Lung (tissue), 12 donors: ENCODE data around the gene EBLN1. TPM values are rescaled to one million over a fixed set of nuclear protein-coding genes. Genes with fewer than 3 reads are reported as not detected.
"Not testable (repeated sequence)": the region's sequence is repeated elsewhere in the genome, so short reads cannot be mapped to it uniquely, and the experiment has no call there.

Experiments used
- ATAC-seq: fragments of 200-7000 bp; cut with Tn5 transposase; one replicate; pipeline ENCODE4 v1.9.1; 2020; ENCODE audit warnings: moderate number of reproducible peaks; ENCODE audit not compliant: insufficient read depth, low FRiP score
- DNase-seq, 3 donors: peaks; one replicate each; pipeline ENCODE4 v3.0.0-alpha.2; 2013 to 2017
- H3K27ac ChIP-seq, 2 donors: one replicate each; pipeline ENCODE4 v1.5.1; 2013; ENCODE audit warnings: mild to moderate bottlenecking in 2 of 2, moderate library complexity in 2 of 2, control low read depth in 1 of 2, inconsistent platforms in 1 of 2, low read depth in 1 of 2, low read length in 1 of 2
- H3K27me3 ChIP-seq, 3 donors: one replicate each; pipeline ENCODE4 v1.5.1; 2013; ENCODE audit warnings: low read length in 2 of 3; ENCODE audit not compliant: control insufficient read depth in 3 of 3, insufficient read depth in 3 of 3
- H3K36me3 ChIP-seq, 4 donors: one replicate each; pipeline ENCODE4 v1.5.1; 2013; ENCODE audit warnings: low read length in 4 of 4, mild to moderate bottlenecking in 1 of 4, moderate library complexity in 1 of 4; ENCODE audit not compliant: control insufficient read depth in 4 of 4, insufficient read depth in 4 of 4
- H3K4me1 ChIP-seq, 5 donors: one replicate each; pipeline ENCODE4 v1.5.1; 2013; ENCODE audit warnings: low read length in 5 of 5, mild to moderate bottlenecking in 2 of 5, moderate library complexity in 1 of 5; ENCODE audit not compliant: control insufficient read depth in 5 of 5, insufficient read depth in 5 of 5
- H3K4me3 ChIP-seq: one replicate; pipeline ENCODE4 v1.5.1; 2013; ENCODE audit warnings: mild to moderate bottlenecking, control low read depth, moderate library complexity
- H3K9ac ChIP-seq, 2 donors: one replicate each; pipeline ENCODE4 v1.5.1; 2013; ENCODE audit warnings: low read length in 2 of 2, control low read depth in 1 of 2; ENCODE audit not compliant: insufficient read depth in 1 of 2
- H3K9me3 ChIP-seq, 4 donors: one replicate each; pipeline ENCODE4 v1.5.1; 2013; ENCODE audit warnings: low read length in 3 of 4, mild to moderate bottlenecking in 1 of 4, moderate library complexity in 1 of 4; ENCODE audit not compliant: control insufficient read depth in 4 of 4, insufficient read depth in 3 of 4
- WGBS, 2 donors: extraction: QIAGEN DNeasy Blood & Tissue Kit; methylation state at CpG; one replicate each; pipeline ENCODE4 v1.1.7; 2013; 5-methylcytosine and 5-hydroxymethylcytosine counted together
- polyA plus RNA-seq, 2 donors: library from polyadenylated mRNA; stranded (reverse); fragments of 200-250 nt; gene quantifications; one replicate each; pipeline ENCODE4 v1.2.1, GENCODE V29; 2013
- total RNA-seq, 2 donors: library from RNA; depleted of rRNA in 1 of 2; stranded (reverse); fragments of >200 nt in 1 of 2; gene quantifications; one replicate each; pipeline ENCODE4 v1.2.1, GENCODE V29; 2014 to 2021
- TF ChIP-seq, protein P1 (sequence below): IDR thresholded peaks from 2 replicates; pipeline ENCODE4 v1.5.1; 2012; ENCODE audit warnings: mild to moderate bottlenecking; ENCODE audit errors: control extremely low read depth, extremely low read depth
- donor health status: control.
- donor health status: control.
- donor health status: Bipolar disorder and iron deficiency.
- donor health status: healthy.
- donor health status: DM: yes; HTN: yes; CAD: no.

The EBLN1 gene
- total and polyA plus RNA-seq, 4 donors = not detected

DNA sequence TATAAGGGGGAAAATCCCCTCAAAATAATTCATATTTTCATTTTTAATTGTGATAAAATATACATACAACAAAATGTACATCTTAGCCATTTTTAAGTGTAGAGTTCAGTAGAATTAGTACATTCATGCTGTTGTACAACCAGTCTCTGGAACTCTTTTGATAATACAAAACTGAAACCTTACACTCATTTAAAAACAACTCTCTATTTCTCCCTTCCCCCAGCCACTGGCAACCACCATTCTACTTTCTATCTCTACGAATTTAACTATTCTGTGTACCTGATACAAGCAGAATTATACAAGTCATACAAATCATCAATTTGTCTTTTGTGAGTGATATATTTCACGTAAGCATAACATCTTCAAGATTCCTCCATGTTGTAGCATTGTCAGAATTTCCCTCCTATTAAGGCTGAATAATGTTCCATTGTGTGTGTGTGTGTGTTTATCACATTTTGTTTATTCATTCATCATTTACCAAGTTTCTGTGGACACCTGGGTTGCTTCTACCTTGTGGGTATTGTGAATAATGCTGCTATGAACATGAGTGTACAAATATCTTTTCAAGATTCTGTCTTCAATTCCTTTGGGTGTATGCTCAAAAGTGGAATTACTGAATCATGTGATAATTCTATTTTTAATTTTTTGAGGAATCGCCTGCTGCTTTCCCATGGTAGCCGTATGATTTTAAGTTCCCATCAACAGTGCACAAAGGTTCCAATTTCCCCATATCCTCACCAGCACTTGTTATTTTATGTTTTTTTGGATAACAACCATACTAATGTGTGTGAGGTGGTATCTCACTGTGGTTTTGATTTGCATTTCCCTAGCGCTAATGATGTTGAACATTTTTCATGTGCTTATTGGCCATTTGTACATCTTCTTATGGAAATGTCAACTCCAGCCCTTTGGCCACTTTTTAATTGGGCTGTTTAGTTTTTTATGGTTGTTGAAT, 4.7 kb upstream of the EBLN1 start:
- H3K4me1 ChIP-seq = peaks cover 0 to 1% (median 0%) of the 10 kb centered on the region in 5 donors
- no peak overlapping the region for H3K27ac ChIP-seq
- WGBS, 2 donors = 91 to 93% methylated on average over 5 of the region's 5 CpGs
- H3K27me3 ChIP-seq = no peaks in the 10 kb centered on the region
- no peak overlapping the region for H3K9ac ChIP-seq
- no peak overlapping the region for H3K4me3 ChIP-seq
- no peaks in the 10 kb centered on the region for H3K36me3 ChIP-seq
- TF ChIP-seq, protein P1, sequence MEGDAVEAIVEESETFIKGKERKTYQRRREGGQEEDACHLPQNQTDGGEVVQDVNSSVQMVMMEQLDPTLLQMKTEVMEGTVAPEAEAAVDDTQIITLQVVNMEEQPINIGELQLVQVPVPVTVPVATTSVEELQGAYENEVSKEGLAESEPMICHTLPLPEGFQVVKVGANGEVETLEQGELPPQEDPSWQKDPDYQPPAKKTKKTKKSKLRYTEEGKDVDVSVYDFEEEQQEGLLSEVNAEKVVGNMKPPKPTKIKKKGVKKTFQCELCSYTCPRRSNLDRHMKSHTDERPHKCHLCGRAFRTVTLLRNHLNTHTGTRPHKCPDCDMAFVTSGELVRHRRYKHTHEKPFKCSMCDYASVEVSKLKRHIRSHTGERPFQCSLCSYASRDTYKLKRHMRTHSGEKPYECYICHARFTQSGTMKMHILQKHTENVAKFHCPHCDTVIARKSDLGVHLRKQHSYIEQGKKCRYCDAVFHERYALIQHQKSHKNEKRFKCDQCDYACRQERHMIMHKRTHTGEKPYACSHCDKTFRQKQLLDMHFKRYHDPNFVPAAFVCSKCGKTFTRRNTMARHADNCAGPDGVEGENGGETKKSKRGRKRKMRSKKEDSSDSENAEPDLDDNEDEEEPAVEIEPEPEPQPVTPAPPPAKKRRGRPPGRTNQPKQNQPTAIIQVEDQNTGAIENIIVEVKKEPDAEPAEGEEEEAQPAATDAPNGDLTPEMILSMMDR = no peak
- ATAC-seq = no peak
- no peak for DNase-seq
- H3K9me3 ChIP-seq = peaks cover 0 to 5% (median 0%) of the 10 kb centered on the region in 4 donors

DNA sequence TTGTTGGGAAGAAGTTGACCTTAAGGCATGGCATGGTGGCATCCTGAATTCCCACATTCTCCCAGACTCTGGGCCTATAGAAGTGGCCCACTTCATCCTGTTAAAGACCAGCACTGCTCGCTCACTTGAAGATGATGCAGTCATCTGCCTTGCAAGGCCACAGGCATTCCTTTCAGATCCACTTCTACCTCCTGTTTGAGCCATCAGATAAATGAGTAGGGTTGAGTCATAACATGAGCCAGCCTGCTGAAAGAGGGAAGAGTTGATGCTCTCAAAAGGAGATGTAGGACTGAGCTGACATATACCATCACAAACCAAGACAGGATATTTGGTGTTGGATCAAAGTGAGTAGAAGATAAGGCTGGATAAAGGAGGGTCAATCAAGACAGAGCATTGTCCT, 1.5 kb upstream of the EBLN1 start:
- Histone ChIP-seq H3K9ac (no peak overlapping the region), H3K27ac (no peak overlapping the region), H3K36me3 (no peaks in the 10 kb centered on the region), H3K4me3 (no peak overlapping the region), H3K9me3 (peaks cover 0 to 5% (median 0%) of the 10 kb centered on the region in 4 donors), H3K4me1 (no peaks in the 10 kb centered on the region), H3K27me3 (no peaks in the 10 kb centered on the region)
- TF ChIP-seq, protein P1 = no peak
- WGBS, 2 donors = 92 to 97% methylated on average over 1 of the region's 1 CpG
- ATAC-seq = no peak
- no peak for DNase-seq

DNA sequence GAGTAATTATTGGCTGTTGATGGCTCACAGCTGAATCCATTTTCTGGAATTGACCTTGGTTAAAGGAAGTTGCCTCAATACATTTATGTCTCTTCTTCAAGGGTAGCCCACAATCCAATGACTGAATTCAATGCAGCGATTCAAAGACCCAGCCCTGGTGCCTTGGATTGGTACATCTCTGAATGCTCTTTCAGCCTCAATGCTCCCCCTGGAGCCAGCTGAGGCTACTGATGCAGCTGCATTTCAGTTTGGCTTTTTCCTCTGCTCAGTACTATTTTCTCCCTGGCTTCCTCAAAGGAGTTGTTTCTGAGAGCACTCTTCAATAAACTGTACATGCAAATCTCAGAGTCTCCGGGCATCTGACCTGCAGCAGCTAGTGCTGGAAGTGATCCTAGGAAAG, 633 bp upstream of the EBLN1 start:
- H3K4me3 ChIP-seq = no peak overlapping the region
- H3K4me1 ChIP-seq = no peaks in the 10 kb centered on the region
- peaks cover 0 to 5% (median 0%) of the 10 kb centered on the region in 4 donors for H3K9me3 ChIP-seq
- ATAC-seq (no peak), DNase-seq (peak in 1 of 3 donors; percentile 27)
- H3K36me3 ChIP-seq = no peaks in the 10 kb centered on the region
- H3K27ac ChIP-seq = no peak overlapping the region
- WGBS, 2 donors = 81 to 87% methylated on average over 2 of the region's 2 CpGs
- H3K27me3 ChIP-seq = no peaks in the 10 kb centered on the region
- no peak overlapping the region for H3K9ac ChIP-seq
- TF ChIP-seq, protein P1 = no peak

DNA sequence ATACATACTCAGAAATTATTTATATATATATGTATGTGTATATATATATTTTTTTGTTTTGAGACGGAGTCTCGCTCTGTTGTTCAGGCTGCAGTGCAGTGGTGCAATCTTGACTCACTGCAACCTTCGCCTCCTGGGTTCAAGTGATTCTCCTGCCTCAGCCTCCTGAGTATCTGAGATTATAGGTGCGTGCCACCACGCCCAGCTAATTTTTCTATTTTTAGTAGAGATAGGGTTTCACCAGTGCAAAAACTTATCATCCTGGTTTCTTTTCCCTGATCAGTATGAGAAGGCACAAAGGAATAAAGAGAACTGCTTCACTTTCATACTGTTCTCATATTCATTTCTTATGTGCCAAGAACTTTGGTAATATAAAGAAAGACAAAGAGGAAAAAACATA, 731 bp downstream of the EBLN1 start:
- not testable (repeated sequence) for H3K9me3 ChIP-seq, H3K27me3 ChIP-seq, H3K4me1 ChIP-seq, H3K36me3 ChIP-seq, ATAC-seq, DNase-seq, H3K9ac ChIP-seq, H3K4me3 ChIP-seq, H3K27ac ChIP-seq
- WGBS, 2 donors = 96% methylated on average over 5 of the region's 5 CpGs
